HepG2 (cell line): Measurements from ENCODE around the gene UQCRFS1. TPM values are rescaled to one million over a fixed set of nuclear protein-coding genes. Genes with fewer than 3 reads are reported as not detected.

Experiments used
- CBX5 ChIP-seq: sonication (generic); formaldehyde crosslinking; IDR thresholded peaks from 2 replicates; pipeline ENCODE4 v1.4.0; 2020; ENCODE audit warnings: missing genetic modification reagents, borderline replicate concordance
- CHCHD3 ChIP-seq: sonication (generic); formaldehyde crosslinking; IDR thresholded peaks from 2 replicates; pipeline ENCODE4 v1.8.0; 2022; ENCODE audit warnings: mild to moderate bottlenecking, missing genetic modification reagents, moderate library complexity
- HOXA7 ChIP-seq: sonication (generic); formaldehyde crosslinking; IDR thresholded peaks from 2 replicates; pipeline ENCODE4 v1.8.1; 2022; ENCODE audit warnings: mild to moderate bottlenecking, missing genetic modification reagents, moderate library complexity
- KLF15 ChIP-seq: sonication (generic); formaldehyde crosslinking; IDR thresholded peaks from 2 replicates; pipeline ENCODE4 v1.8.1; 2023; ENCODE audit warnings: borderline replicate concordance, mild to moderate bottlenecking, inconsistent platforms, missing genetic modification reagents, mixed read lengths
- MAFK ChIP-seq, 2 experiments: IDR thresholded peaks in 1 of 2; conservative IDR thresholded peaks in 1 of 2; 2 replicates each; pipeline ENCODE4 v1.6.1; 2011; ENCODE audit warnings: improper control_type of control experiment in 2 of 2, low read length in 2 of 2
- MEIS2 ChIP-seq: sonication (generic); formaldehyde crosslinking; IDR thresholded peaks from 2 replicates; pipeline ENCODE4 v1.9.0; 2021; ENCODE audit warnings: mild to moderate bottlenecking, missing genetic modification reagents
- NR2F6 ChIP-seq, 2 experiments: IDR thresholded peaks; 2 replicates each; pipeline ENCODE4 v1.6.1; 2016; ENCODE audit warnings: antibody characterized with exemption in 1 of 2, mild to moderate bottlenecking in 1 of 2
- RNF2 ChIP-seq: fragments of 450-650 bp; conservative IDR thresholded peaks from 2 replicates; pipeline ENCODE4 v1.6.1; 2016; ENCODE audit warnings: low read depth
- SOX13 ChIP-seq, 3 experiments: fragments of 450-650 bp in 1 of 3; sonication (generic) in 1 of 3; formaldehyde crosslinking in 1 of 3; IDR thresholded peaks in 2 of 3; conservative IDR thresholded peaks in 1 of 3; 2 replicates each; pipeline versions ENCODE4 v1.5.0 to v1.6.1; 2016 to 2020; ENCODE audit warnings: antibody characterized with exemption in 1 of 3, mild to moderate bottlenecking in 1 of 3, missing compliant biosample characterization in 1 of 3, missing genetic modification reagents in 1 of 3, moderate library complexity in 1 of 3
- SP140L ChIP-seq: sonication (generic); formaldehyde crosslinking; IDR thresholded peaks from 2 replicates; pipeline ENCODE4 v1.4.0; 2020; ENCODE audit warnings: missing genetic modification reagents, borderline replicate concordance
- YEATS4 ChIP-seq: sonication (generic); formaldehyde crosslinking; IDR thresholded peaks from 2 replicates; pipeline ENCODE4 v1.4.0; 2020; ENCODE audit warnings: missing genetic modification reagents, borderline replicate concordance
- ZNF749 ChIP-seq: sonication (generic); formaldehyde crosslinking; IDR thresholded peaks from 2 replicates; pipeline ENCODE4 v1.8.0; 2022; ENCODE audit warnings: mild to moderate bottlenecking, missing genetic modification reagents, moderate library complexity, borderline replicate concordance
- ZZZ3 ChIP-seq: sonication (generic); formaldehyde crosslinking; IDR thresholded peaks from 2 replicates; pipeline ENCODE4 v1.4.0; 2020; ENCODE audit warnings: missing genetic modification reagents, mild to moderate bottlenecking, borderline replicate concordance
- polyA plus RNA-seq, 8 experiments: library from polyadenylated mRNA; depleted of rRNA in 3 of 8; stranded (reverse) in 7 of 8; unstranded in 1 of 8; fragments of >200 nt; fragmentation: Illumina TruSeq in 4 of 8; extraction: Trizol in 4 of 8; gene quantifications; 2 replicates each; pipeline versions ENCODE4 v1.2.1 to v1.2.3, GENCODE V29; 2011 to 2016; ENCODE audit warnings: low read depth in 4 of 8, missing spikeins in 1 of 8, mixed read lengths in 1 of 8; ENCODE audit not compliant: insufficient read depth in 1 of 8
- total RNA-seq, 5 experiments: library from RNA; depleted of rRNA; stranded (reverse); fragments of >200 nt; fragmentation: Illumina TruSeq; extraction: Trizol; gene quantifications; 2 replicates each; pipeline ENCODE4 v1.2.3, GENCODE V29; 2016; ENCODE audit warnings: low read depth in 1 of 5
- TF ChIP-seq, protein P1 (sequence below), 2 experiments: fragments of 450-650 bp in 1 of 2; sonication (generic) in 1 of 2; formaldehyde crosslinking in 1 of 2; IDR thresholded peaks; 2 replicates each; pipeline versions ENCODE4 v1.6.1 to v1.8.0; 2016 to 2022; ENCODE audit warnings: antibody characterized with exemption in 1 of 2, mild to moderate bottlenecking in 1 of 2, missing genetic modification reagents in 1 of 2
- TF ChIP-seq, protein P2 (sequence below): IDR thresholded peaks from 2 replicates; pipeline ENCODE4 v1.6.1; 2018; ENCODE audit warnings: missing genetic modification reagents

UQCRFS1 gene
- total and polyA plus RNA-seq, 2 of the 13 experiments (the other 11 are each of a cell fraction or from before 2014, with no cell fraction given) = 49.5 to 51.1 TPM

DNA sequence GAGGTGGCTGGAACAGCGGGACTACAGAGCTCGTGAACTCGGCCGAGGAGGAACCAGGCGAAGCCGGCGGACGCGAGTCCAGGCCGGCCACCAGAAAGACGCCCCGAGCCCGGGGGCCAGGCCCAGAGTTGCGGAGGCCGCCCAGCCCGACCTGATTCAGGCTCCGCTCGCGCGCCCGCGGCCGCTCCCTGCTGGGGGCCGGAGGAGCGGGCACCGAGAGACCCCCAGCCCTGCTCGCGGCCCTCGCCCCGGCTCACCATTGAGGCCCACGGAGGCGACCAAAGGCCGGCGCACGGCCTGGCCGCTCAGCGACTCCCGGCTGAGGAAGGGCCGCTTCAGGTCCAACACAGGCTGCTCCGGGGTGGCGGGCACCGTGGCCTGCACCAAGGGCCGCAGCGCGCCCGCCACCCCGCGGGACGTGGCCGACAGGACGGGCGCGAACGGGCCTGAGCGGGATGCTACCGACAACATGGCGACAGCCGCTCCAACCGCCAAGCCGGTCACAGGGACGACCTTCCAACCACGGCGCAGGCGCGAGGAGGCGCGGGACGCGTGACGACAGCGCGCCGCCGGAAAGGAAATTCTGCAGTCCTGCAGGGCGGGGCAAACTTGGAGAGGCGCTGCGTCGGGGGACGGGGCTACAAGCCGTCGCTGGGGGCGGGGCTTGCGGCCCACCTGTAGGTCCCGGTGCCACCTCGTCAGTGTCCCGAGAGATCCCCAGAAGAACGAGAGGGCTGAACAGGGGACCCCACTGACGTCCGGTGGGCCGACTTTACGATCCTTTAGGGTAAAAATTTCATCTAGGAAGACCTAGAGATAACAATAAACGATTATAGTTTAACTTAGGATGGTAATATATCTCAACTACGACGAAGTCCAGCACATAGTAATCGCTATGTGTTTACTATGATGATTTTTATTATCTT is at the start of gene UQCRFS1 (continued):
- no peak for TF ChIP-seq KLF15 (CRISPR knock-in tag)
- TF ChIP-seq MAFK (conservative IDR thresholded peaks at IDR 0.05 in 1 of 2, IDR thresholded peaks at IDR 0.05 in 1 of 2; ENCODE audit: low read length in 2 of 2) = no peak
- TF ChIP-seq NR2F6 (IDR thresholded peaks at IDR 0.05) = no peak
- 0 out of 2 replicates have a peak, but pooled peaks have one; percentile 13 for TF ChIP-seq NR2F6 (CRISPR knock-in tag; IDR thresholded peaks at IDR 0.05)
- peak; percentile 69; the same call in 1 of the 2 replicates for TF ChIP-seq ZZZ3 (CRISPR knock-in tag)
- peak; percentile 24; the same call in 1 of the 2 replicates for TF ChIP-seq CBX5 (CRISPR knock-in tag)
- TF ChIP-seq CHCHD3 (CRISPR knock-in tag) = 0 out of 2 replicates have a peak, but pooled peaks have one; percentile 46
- TF ChIP-seq, protein P1, sequence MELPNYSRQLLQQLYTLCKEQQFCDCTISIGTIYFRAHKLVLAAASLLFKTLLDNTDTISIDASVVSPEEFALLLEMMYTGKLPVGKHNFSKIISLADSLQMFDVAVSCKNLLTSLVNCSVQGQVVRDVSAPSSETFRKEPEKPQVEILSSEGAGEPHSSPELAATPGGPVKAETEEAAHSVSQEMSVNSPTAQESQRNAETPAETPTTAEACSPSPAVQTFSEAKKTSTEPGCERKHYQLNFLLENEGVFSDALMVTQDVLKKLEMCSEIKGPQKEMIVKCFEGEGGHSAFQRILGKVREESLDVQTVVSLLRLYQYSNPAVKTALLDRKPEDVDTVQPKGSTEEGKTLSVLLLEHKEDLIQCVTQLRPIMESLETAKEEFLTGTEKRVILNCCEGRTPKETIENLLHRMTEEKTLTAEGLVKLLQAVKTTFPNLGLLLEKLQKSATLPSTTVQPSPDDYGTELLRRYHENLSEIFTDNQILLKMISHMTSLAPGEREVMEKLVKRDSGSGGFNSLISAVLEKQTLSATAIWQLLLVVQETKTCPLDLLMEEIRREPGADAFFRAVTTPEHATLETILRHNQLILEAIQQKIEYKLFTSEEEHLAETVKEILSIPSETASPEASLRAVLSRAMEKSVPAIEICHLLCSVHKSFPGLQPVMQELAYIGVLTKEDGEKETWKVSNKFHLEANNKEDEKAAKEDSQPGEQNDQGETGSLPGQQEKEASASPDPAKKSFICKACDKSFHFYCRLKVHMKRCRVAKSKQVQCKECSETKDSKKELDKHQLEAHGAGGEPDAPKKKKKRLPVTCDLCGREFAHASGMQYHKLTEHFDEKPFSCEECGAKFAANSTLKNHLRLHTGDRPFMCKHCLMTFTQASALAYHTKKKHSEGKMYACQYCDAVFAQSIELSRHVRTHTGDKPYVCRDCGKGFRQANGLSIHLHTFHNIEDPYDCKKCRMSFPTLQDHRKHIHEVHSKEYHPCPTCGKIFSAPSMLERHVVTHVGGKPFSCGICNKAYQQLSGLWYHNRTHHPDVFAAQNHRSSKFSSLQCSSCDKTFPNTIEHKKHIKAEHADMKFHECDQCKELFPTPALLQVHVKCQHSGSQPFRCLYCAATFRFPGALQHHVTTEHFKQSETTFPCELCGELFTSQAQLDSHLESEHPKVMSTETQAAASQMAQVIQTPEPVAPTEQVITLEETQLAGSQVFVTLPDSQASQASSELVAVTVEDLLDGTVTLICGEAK (IDR thresholded peaks at IDR 0.05) = no peak
- TF ChIP-seq, protein P1 (CRISPR knock-in tag; IDR thresholded peaks at IDR 0.05) = peak; percentile 71; the same call in 1 of the 2 replicates
- TF ChIP-seq, protein P2, sequence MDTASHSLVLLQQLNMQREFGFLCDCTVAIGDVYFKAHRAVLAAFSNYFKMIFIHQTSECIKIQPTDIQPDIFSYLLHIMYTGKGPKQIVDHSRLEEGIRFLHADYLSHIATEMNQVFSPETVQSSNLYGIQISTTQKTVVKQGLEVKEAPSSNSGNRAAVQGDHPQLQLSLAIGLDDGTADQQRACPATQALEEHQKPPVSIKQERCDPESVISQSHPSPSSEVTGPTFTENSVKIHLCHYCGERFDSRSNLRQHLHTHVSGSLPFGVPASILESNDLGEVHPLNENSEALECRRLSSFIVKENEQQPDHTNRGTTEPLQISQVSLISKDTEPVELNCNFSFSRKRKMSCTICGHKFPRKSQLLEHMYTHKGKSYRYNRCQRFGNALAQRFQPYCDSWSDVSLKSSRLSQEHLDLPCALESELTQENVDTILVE (CRISPR knock-in tag) = peak; percentile 37; the same call in 1 of the 2 replicates
- TF ChIP-seq ZNF749 (CRISPR knock-in tag) = no peak
- no peak for TF ChIP-seq HOXA7 (CRISPR knock-in tag)
- no peak for TF ChIP-seq SP140L (CRISPR knock-in tag)
- peak; percentile 51; the same call in 1 of the 2 replicates for TF ChIP-seq RNF2
- peak; percentile 84 for TF ChIP-seq YEATS4 (CRISPR knock-in tag)
- no peak for TF ChIP-seq SOX13 (IDR thresholded peaks at IDR 0.05)
- peak in 1 of 2 experiments; percentile 38; a peak in 1 of 4 replicates for TF ChIP-seq SOX13 (CRISPR knock-in tag; conservative IDR thresholded peaks at IDR 0.05 in 1 of 2, IDR thresholded peaks at IDR 0.05 in 1 of 2)
- TF ChIP-seq MEIS2 (CRISPR knock-in tag) = peak; percentile 60; the same call in 1 of the 2 replicates
